Panc1 (cell line): Measurements from ENCODE around the gene SORL1-AS1.

Source experiments
- ATAC-seq: fragments of 200-7000 bp; cut with Tn5 transposase; 2 replicates; pipeline ENCODE4 v1.9.1; 2020; ENCODE audit warnings: mild to moderate bottlenecking, moderate library complexity
- BruUV-seq: library from RNA; stranded (reverse); fragments of 400-500 nt; replicated peaks from 2 replicates; lab custom pipeline; 2021; lab: Mats Ljungman, UMichigan
- CTCF ChIA-PET: fragments of 300-600 bp; sonication (Branson Sonifier 250); formaldehyde crosslinking; loops from one replicate; lab custom pipeline; 2022; ENCODE audit warnings: antibody characterized with exemption; lab: Charles Lee
- POLR2A ChIA-PET: fragments of 300-600 bp; sonication (Branson Sonifier 250); formaldehyde crosslinking; loops from one replicate; lab custom pipeline; 2022; ENCODE audit warnings: antibody characterized with exemption; lab: Charles Lee
- DNase-seq: peaks from one replicate; pipeline ENCODE4 v3.0.0-alpha.2; 2010; ENCODE audit warnings: low read depth, low spot score
- H3K27ac ChIP-seq: 2 replicates; pipeline ENCODE4 v1.5.1; 2011; ENCODE audit warnings: mild to moderate bottlenecking, low read length, inconsistent platforms
- H3K27me3 ChIP-seq: fragments of 200-500 bp; sonication (Bioruptor generic); 2 replicates; pipeline ENCODE4 v1.6.0; 2014; ENCODE audit warnings: low read length, inconsistent platforms; ENCODE audit not compliant: control insufficient read depth, insufficient read depth
- H3K36me3 ChIP-seq: fragments of 200-500 bp; sonication (Bioruptor generic); 2 replicates; pipeline ENCODE4 v1.5.1; 2014; ENCODE audit warnings: inconsistent platforms, mild to moderate bottlenecking, low read length, moderate library complexity; ENCODE audit not compliant: control insufficient read depth, insufficient read depth
- H3K4me1 ChIP-seq: 2 replicates; pipeline ENCODE4 v1.5.1; 2011; ENCODE audit warnings: inconsistent platforms, mild to moderate bottlenecking, low read length, moderate library complexity; ENCODE audit not compliant: control insufficient read depth, insufficient read depth
- H3K4me3 ChIP-seq, 2 experiments: 2 replicates each; pipeline ENCODE4 v1.5.1; 2011 to 2012; ENCODE audit warnings: low read depth in 2 of 2, low read length in 2 of 2, mild to moderate bottlenecking in 2 of 2, inconsistent platforms in 1 of 2, moderate library complexity in 1 of 2
- H3K9me3 ChIP-seq: fragments of 200-500 bp; sonication (Bioruptor generic); 2 replicates; pipeline ENCODE4 v1.5.1; 2014; ENCODE audit warnings: low read depth, mild to moderate bottlenecking, inconsistent platforms, low read length, moderate library complexity; ENCODE audit not compliant: control insufficient read depth, insufficient read depth
- POLR2AphosphoS5 ChIP-seq: IDR thresholded peaks from 2 replicates; pipeline ENCODE4 v1.6.1; 2012; ENCODE audit warnings: mild to moderate bottlenecking, low read depth, low read length, moderate library complexity
- SIN3A ChIP-seq: IDR thresholded peaks from 2 replicates; pipeline ENCODE4 v1.6.1; 2012; ENCODE audit warnings: low read depth, mild to moderate bottlenecking, low read length, moderate library complexity, borderline replicate concordance; ENCODE audit not compliant: insufficient read depth
- TCF7L2 ChIP-seq: IDR thresholded peaks from 2 replicates; pipeline ENCODE4 v1.6.1; 2011; ENCODE audit warnings: mild to moderate bottlenecking, low read depth, low read length, inconsistent platforms
- in situ Hi-C: cut with HindIII; loops from 2 replicates; pipeline ENCODE4 v1.10.0; 2016; ENCODE audit warnings: low sequenced_read_pairs, low pct_unique_long_range_greater_than_20kb
- intact Hi-C: fragments of 100-400 bp; cut with micrococcal nuclease; formaldehyde crosslinking; loops from one replicate; pipeline ENCODE4 v1.10.0; 2022; ENCODE audit not compliant: unreplicated experiment
- TF ChIP-seq, protein P1 (sequence below), 2 experiments: IDR thresholded peaks; 2 replicates each; pipeline ENCODE4 v1.6.1; 2011 to 2012; ENCODE audit warnings: low read depth in 2 of 2, control low read depth in 1 of 2, low read length in 1 of 2, mild to moderate bottlenecking in 1 of 2, moderate library complexity in 1 of 2; ENCODE audit not compliant: insufficient read depth in 1 of 2
- TF ChIP-seq, protein P2 (sequence below): fragments of 450-650 bp; IDR thresholded peaks from 2 replicates; pipeline ENCODE4 v1.5.1; 2017; ENCODE audit warnings: mild to moderate bottlenecking

SORL1-AS1 gene

DNA sequence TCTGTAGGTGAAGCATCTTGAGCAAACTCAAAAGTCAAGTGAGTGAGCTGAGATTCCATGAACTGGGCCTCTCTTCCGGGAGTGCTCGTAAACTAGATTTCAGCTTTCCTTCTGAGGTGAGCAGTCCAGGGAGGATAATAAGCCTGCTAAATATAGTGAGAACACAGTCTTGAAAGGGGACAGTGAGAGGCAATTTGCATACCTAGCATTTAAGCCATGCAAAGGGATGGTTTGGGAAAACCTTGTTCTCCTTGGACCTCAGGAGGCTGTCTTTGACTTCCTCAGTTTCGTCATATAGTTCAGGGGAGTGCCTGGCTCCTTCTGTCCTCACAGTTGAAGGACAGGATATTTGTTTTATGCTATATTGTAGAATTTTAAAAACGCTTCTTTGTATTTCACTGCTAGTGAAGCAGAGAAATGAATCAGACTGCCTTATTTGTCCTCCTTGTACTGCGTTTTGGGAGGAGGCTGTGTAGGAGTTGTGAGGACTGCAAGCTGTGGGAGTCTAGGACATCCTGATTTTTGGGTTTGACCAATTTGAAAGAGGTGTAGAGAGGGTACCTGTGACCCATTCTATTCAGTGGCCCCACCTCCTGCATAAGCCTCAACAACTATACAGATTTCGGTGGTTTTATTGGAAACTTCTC, 11.0 kb upstream of the SORL1-AS1 start:
- in situ Hi-C loops (no loop called here), intact Hi-C loops (no loop called here)
- TF ChIP-seq TCF7L2 (no peak), SIN3A (no peak), POLR2AphosphoS5 (no peak)
- TF ChIP-seq, protein P1, sequence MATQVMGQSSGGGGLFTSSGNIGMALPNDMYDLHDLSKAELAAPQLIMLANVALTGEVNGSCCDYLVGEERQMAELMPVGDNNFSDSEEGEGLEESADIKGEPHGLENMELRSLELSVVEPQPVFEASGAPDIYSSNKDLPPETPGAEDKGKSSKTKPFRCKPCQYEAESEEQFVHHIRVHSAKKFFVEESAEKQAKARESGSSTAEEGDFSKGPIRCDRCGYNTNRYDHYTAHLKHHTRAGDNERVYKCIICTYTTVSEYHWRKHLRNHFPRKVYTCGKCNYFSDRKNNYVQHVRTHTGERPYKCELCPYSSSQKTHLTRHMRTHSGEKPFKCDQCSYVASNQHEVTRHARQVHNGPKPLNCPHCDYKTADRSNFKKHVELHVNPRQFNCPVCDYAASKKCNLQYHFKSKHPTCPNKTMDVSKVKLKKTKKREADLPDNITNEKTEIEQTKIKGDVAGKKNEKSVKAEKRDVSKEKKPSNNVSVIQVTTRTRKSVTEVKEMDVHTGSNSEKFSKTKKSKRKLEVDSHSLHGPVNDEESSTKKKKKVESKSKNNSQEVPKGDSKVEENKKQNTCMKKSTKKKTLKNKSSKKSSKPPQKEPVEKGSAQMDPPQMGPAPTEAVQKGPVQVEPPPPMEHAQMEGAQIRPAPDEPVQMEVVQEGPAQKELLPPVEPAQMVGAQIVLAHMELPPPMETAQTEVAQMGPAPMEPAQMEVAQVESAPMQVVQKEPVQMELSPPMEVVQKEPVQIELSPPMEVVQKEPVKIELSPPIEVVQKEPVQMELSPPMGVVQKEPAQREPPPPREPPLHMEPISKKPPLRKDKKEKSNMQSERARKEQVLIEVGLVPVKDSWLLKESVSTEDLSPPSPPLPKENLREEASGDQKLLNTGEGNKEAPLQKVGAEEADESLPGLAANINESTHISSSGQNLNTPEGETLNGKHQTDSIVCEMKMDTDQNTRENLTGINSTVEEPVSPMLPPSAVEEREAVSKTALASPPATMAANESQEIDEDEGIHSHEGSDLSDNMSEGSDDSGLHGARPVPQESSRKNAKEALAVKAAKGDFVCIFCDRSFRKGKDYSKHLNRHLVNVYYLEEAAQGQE (IDR thresholded peaks at IDR 0.05; ENCODE audit: insufficient read depth in 1 of 2, low read depth in 2 of 2, low read length in 1 of 2), result no peak
- TF ChIP-seq, protein P2, sequence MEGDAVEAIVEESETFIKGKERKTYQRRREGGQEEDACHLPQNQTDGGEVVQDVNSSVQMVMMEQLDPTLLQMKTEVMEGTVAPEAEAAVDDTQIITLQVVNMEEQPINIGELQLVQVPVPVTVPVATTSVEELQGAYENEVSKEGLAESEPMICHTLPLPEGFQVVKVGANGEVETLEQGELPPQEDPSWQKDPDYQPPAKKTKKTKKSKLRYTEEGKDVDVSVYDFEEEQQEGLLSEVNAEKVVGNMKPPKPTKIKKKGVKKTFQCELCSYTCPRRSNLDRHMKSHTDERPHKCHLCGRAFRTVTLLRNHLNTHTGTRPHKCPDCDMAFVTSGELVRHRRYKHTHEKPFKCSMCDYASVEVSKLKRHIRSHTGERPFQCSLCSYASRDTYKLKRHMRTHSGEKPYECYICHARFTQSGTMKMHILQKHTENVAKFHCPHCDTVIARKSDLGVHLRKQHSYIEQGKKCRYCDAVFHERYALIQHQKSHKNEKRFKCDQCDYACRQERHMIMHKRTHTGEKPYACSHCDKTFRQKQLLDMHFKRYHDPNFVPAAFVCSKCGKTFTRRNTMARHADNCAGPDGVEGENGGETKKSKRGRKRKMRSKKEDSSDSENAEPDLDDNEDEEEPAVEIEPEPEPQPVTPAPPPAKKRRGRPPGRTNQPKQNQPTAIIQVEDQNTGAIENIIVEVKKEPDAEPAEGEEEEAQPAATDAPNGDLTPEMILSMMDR, result no peak
- Histone ChIP-seq H3K9me3 (no peaks in the 10 kb centered on the region), H3K27ac (peak overlapping the region; percentile 87), H3K27me3 (no peaks in the 10 kb centered on the region), H3K4me3 (peak overlapping the region in 1 of 2 experiments; percentile 37; a peak in 2 of 4 replicates), H3K4me1 (peaks cover 81% of the 10 kb centered on the region), H3K36me3 (no peaks in the 10 kb centered on the region)
- BruUV-seq, result no TSS peak
- no peak for ATAC-seq
- ChIA-PET POLR2A (no interaction called here), CTCF (interaction anchor here (1.0 kb wide), 1 partner anchor 141 kb away, joined by 3 read pairs; no protein-coding TSS in a partner anchor)
- no peak for DNase-seq

DNA sequence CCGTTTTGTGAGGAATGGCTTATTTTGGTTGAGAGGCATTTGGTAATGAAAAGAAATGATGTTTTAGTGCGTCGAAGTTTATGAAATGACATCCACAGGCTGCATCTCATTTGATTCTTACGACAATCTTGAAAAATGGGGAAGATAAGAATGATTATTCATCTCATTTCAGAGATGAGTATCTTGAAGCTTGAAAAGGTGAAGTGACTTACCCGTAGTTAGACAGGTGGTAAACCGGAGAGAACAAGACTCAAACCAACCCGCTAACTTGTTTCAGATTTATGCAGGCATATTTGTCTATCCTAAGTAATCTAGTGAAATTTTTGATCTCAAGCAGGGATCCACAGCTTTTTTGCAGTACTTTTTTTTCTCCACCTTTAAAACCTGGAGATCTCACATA, 9.1 kb upstream of the SORL1-AS1 start:
- ATAC-seq, result no peak
- H3K4me1 ChIP-seq, result peaks cover 68% of the 10 kb centered on the region
- no peak overlapping the region for H3K4me3 ChIP-seq
- POLR2A ChIA-PET, result no interaction called here
- DNase-seq, result no peak
- no TSS peak for BruUV-seq
- no peak for TF ChIP-seq TCF7L2
- no peak for TF ChIP-seq POLR2AphosphoS5
- TF ChIP-seq, protein P2, result no peak
- TF ChIP-seq, protein P1 (IDR thresholded peaks at IDR 0.05; ENCODE audit: insufficient read depth in 1 of 2, low read depth in 2 of 2, low read length in 1 of 2), result no peak
- TF ChIP-seq SIN3A, result no peak
- H3K27ac ChIP-seq, result peak overlapping the region; percentile 87
- in situ Hi-C loops, result no loop called here
- no peaks in the 10 kb centered on the region for H3K36me3 ChIP-seq
- H3K27me3 ChIP-seq, result no peaks in the 10 kb centered on the region
- intact Hi-C loops, result no loop called here
- CTCF ChIA-PET, result no interaction called here
- H3K9me3 ChIP-seq, result no peaks in the 10 kb centered on the region
